K562 (cell line): Measurements from ENCODE around the gene MEF2C. TPM values are rescaled to one million over a fixed set of nuclear protein-coding genes. Genes with fewer than 3 reads are reported as not detected.

Experiments used
- ATAC-seq: fragments of 200-7000 bp; cut with Tn5 transposase; 3 replicates; pipeline ENCODE4 v1.9.1; 2020; ENCODE audit warnings: moderate library complexity
- BruUV-seq: library from RNA; stranded (reverse); fragments of 400-500 nt; replicated peaks from 2 replicates; lab custom pipeline; 2021; lab: Mats Ljungman, UMichigan
- CTCF ChIA-PET: fragments of 300-600 bp; formaldehyde crosslinking; extraction: SDS; loops from one replicate; lab custom pipeline; 2021; ENCODE audit warnings: low intra/inter-chr PET ratio; lab: Yijun Ruan, JAX
- POLR2A ChIA-PET: fragments of 300-600, 350-650 bp; sonication (Branson Sonifier 250); formaldehyde crosslinking; extraction: SDS; loops from one replicate; lab custom pipeline; 2021; ENCODE audit warnings: antibody characterized with exemption, inconsistent platforms; lab: Yijun Ruan, JAX
- DNase-seq, 4 experiments: peaks; one replicate each; pipeline versions ENCODE4 v3.0.0 to v3.0.0-alpha.2; 2011 to 2018; ENCODE audit warnings: low spot score in 3 of 4, mixed read lengths in 3 of 4; ENCODE audit errors: extremely low read depth in 1 of 4
- FAIRE-seq: peaks from 2 replicates; lab custom pipeline; 2011; peaks lifted over from hg19 to GRCh38; lab: Jason Lieb, UNC
- H2AFZ ChIP-seq: 2 replicates; pipeline ENCODE4 v1.6.0; 2011; ENCODE audit warnings: low read depth, low read length, control low read depth, inconsistent platforms
- H3K27ac ChIP-seq: fragments of 200-600 bp; 3 replicates; pipeline ENCODE4 v1.8.0; 2011; ENCODE audit warnings: low read depth, mild to moderate bottlenecking, control low read depth, inconsistent platforms, low read length, moderate library complexity, mixed read lengths; ENCODE audit errors: extremely low read depth
- H3K27me3 ChIP-seq, 2 experiments: fragments of 300-600 bp in 1 of 2; 2 replicates in 1 of 2; 3 replicates in 1 of 2; pipeline versions ENCODE4 v1.6.0 to v1.8.0; 2011; ENCODE audit warnings: inconsistent platforms in 2 of 2, low read length in 2 of 2, mild to moderate bottlenecking in 1 of 2, mixed read lengths in 1 of 2, moderate library complexity in 1 of 2; ENCODE audit not compliant: control insufficient read depth in 2 of 2, insufficient read depth in 2 of 2
- H3K36me3 ChIP-seq: fragments of 300-600 bp; 3 replicates; pipeline ENCODE4 v1.8.0; 2011; ENCODE audit warnings: mild to moderate bottlenecking, low read length, inconsistent platforms; ENCODE audit not compliant: control insufficient read depth, insufficient read depth
- H3K4me1 ChIP-seq, 2 experiments: fragments of 200-600 bp in 1 of 2; replicated peaks in 1 of 2; 2 replicates in 1 of 2; 3 replicates in 1 of 2; pipeline versions ENCODE4 v1.5.1 to v1.8.0; 2011; ENCODE audit warnings: inconsistent platforms in 2 of 2, low read length in 2 of 2, mild to moderate bottlenecking in 1 of 2, mixed read lengths in 1 of 2, moderate library complexity in 1 of 2; ENCODE audit not compliant: control insufficient read depth in 2 of 2, insufficient read depth in 2 of 2
- H3K4me2 ChIP-seq: 2 replicates; pipeline ENCODE4 v1.6.1; 2011; ENCODE audit warnings: low read length, control low read depth, inconsistent platforms, mixed read lengths; ENCODE audit not compliant: insufficient read depth
- H3K4me3 ChIP-seq: fragments of 200-600 bp; sonication (generic), shearing (Covaris generic); 2 replicates; pipeline ENCODE4 v1.5.1; 2016; ENCODE audit warnings: control low read depth, inconsistent platforms
- H3K79me2 ChIP-seq: fragments of 200-600 bp; 3 replicates; pipeline ENCODE4 v1.8.0; 2011; ENCODE audit warnings: low read length, inconsistent platforms; ENCODE audit not compliant: control insufficient read depth, insufficient read depth
- H3K9ac ChIP-seq, 2 experiments: 2 replicates each; pipeline versions ENCODE4 v1.6.0 to v1.6.1; 2011; ENCODE audit warnings: low read depth in 2 of 2, low read length in 2 of 2, control low read depth in 1 of 2, inconsistent platforms in 1 of 2, mild to moderate bottlenecking in 1 of 2, mixed read lengths in 1 of 2; ENCODE audit not compliant: insufficient read depth in 1 of 2
- H3K9me1 ChIP-seq: one replicate; pipeline ENCODE4 v1.6.0; 2011; ENCODE audit warnings: inconsistent platforms, mild to moderate bottlenecking, low read length, moderate library complexity; ENCODE audit not compliant: control insufficient read depth, insufficient read depth
- H3K9me3 ChIP-seq: replicated peaks from 2 replicates; pipeline ENCODE4 v1.5.1; 2011; ENCODE audit warnings: low read depth, low read length, inconsistent platforms; ENCODE audit not compliant: control insufficient read depth, insufficient read depth
- H4K20me1 ChIP-seq: replicated peaks from 2 replicates; pipeline ENCODE4 v1.6.1; 2011; ENCODE audit warnings: low read length, inconsistent platforms, mixed read lengths; ENCODE audit not compliant: control insufficient read depth, insufficient read depth
- CBFA2T2 ChIP-seq: fragments of 450-650 bp; conservative IDR thresholded peaks from 2 replicates; pipeline ENCODE4 v1.6.1; 2017; ENCODE audit warnings: mild to moderate bottlenecking
- CBX3 ChIP-seq, 2 experiments: IDR thresholded peaks; 1 replicate in 1 of 2; 2 replicates in 1 of 2; pipeline ENCODE4 v1.6.1; 2012; ENCODE audit warnings: inconsistent platforms in 2 of 2, low read length in 2 of 2, borderline replicate concordance in 1 of 2, control low read depth in 1 of 2
- HSF4 ChIP-seq: fragments of 250-450 bp; sonication (Bioruptor Pico); IDR thresholded peaks from 2 replicates; pipeline ENCODE4 v2.1.2; 2022; ENCODE audit warnings: mild to moderate bottlenecking, moderate library complexity, borderline replicate concordance
- SRSF1 ChIP-seq: fragments of 200-400 bp; formaldehyde crosslinking; IDR thresholded peaks from 2 replicates; pipeline ENCODE4 v1.6.1; 2017; ENCODE audit warnings: mild to moderate bottlenecking, low read depth, low read length, moderate library complexity
- ZNF282 ChIP-seq: sonication (generic); formaldehyde crosslinking; IDR thresholded peaks from 2 replicates; pipeline ENCODE4 v1.8.1; 2023; ENCODE audit warnings: missing genetic modification reagents
- WGBS: fragments of 100-300 bp; shearing (Covaris generic); methylation state at CpG from one replicate; pipeline ENCODE4 v1.1.6; 2016; ENCODE audit warnings: low coverage, mixed read lengths; ENCODE audit not compliant: insufficient coverage; ENCODE audit errors: missing lambda C conversion rate; 5-methylcytosine and 5-hydroxymethylcytosine counted together
- in situ Hi-C: fragments of 300-500 bp; cut with MboI; formaldehyde crosslinking; loops from 4 replicates; pipeline ENCODE4 v1.15.0; 2018; ENCODE audit warnings: inconsistent platforms, mixed read lengths
- intact Hi-C: fragments of 100-400 bp; cut with micrococcal nuclease; formaldehyde crosslinking; loops from 2 replicates; pipeline ENCODE4 v1.14.2; 2022
- polyA plus RNA-seq, 8 experiments: library from polyadenylated mRNA; depleted of rRNA in 4 of 8; stranded (reverse) in 5 of 8; unstranded in 3 of 8; fragments of >200 nt; fragmentation: Nextera tagmentation in 2 of 8; fragmentation: Illumina TruSeq in 1 of 8; extraction: Ambion mirVana in 2 of 8; extraction: Trizol in 1 of 8; gene quantifications; 2 replicates each; pipeline versions ENCODE4 v1.2.1 to v1.2.3, GENCODE V29; 2011 to 2014; ENCODE audit warnings: inconsistent platforms in 1 of 8, missing spikeins in 1 of 8
- total RNA-seq, 7 experiments: library from RNA; depleted of rRNA in 6 of 7; stranded (reverse); fragments of >200 nt in 6 of 7; fragmentation: Illumina TruSeq in 2 of 7; extraction: Trizol in 2 of 7; gene quantifications; 2 replicates each; pipeline versions ENCODE4 v1.2.1 to v1.2.3, GENCODE V29; 2011 to 2021; ENCODE audit warnings: low replicate concordance in 1 of 7
- TF ChIP-seq, protein P1 (sequence below): fragments of 250-450 bp; sonication (Bioruptor Pico); IDR thresholded peaks from 2 replicates; pipeline ENCODE4 v1.5.0; 2020; ENCODE audit warnings: mild to moderate bottlenecking
- TF ChIP-seq, protein P2 (sequence below): fragments of 450-650 bp; formaldehyde crosslinking; IDR thresholded peaks from 2 replicates; pipeline ENCODE4 v1.4.0; 2022; ENCODE audit warnings: missing genetic modification characterization
- TF ChIP-seq, protein P3 (sequence below): fragments of 450-650 bp; formaldehyde crosslinking; IDR thresholded peaks from 2 replicates; pipeline ENCODE4 v1.4.0; 2022; ENCODE audit warnings: mild to moderate bottlenecking, moderate library complexity

MEF2C gene
- total and polyA plus RNA-seq, 9 of the 15 experiments (the other 6 are each of a cell fraction or from before 2014, with no cell fraction given): 25.1 to 67.8 (median 58.3) TPM

DNA sequence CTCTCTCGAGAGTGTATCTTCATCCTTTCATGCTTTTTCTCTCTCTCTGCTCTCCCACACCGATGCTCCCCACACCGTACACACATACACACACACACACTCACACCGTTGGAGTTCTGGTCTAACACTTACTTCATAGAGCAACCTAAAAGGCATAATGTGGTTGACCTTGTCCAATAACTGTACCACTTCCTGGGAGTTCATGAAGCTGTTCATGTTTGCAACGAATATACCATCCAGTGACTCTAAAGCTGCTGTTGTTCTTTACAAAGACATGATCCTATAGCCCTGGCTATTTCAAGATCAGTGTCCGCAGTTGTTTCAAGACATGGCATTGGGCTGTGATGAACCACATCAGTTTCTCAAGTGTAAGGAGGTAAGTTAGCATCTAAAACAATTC is 10.0 kb downstream of the MEF2C start:
- FAIRE-seq: peak; percentile 11
- CTCF ChIA-PET: no interaction called here
- in situ Hi-C loops (no loop called here), intact Hi-C loops (no loop called here)
- H3K9me1 ChIP-seq: no peaks in the 10 kb centered on the region
- TF ChIP-seq, protein P1, sequence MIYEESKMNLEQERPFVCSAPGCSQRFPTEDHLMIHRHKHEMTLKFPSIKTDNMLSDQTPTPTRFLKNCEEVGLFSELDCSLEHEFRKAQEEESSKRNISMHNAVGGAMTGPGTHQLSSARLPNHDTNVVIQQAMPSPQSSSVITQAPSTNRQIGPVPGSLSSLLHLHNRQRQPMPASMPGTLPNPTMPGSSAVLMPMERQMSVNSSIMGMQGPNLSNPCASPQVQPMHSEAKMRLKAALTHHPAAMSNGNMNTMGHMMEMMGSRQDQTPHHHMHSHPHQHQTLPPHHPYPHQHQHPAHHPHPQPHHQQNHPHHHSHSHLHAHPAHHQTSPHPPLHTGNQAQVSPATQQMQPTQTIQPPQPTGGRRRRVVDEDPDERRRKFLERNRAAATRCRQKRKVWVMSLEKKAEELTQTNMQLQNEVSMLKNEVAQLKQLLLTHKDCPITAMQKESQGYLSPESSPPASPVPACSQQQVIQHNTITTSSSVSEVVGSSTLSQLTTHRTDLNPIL: no peak
- TF ChIP-seq ZNF282 (CRISPR knock-in tag): no peak
- TF ChIP-seq CBX3 (IDR thresholded peaks at IDR 0.05; ENCODE audit: borderline replicate concordance in 1 of 2, low read length in 2 of 2): no peak
- H3K9ac ChIP-seq: no peak overlapping the region
- peaks cover 6% of the 10 kb centered on the region; the same call in 2 of the 3 replicates for H3K36me3 ChIP-seq
- no peak overlapping the region for H3K27ac ChIP-seq
- no peak overlapping the region for H3K4me3 ChIP-seq
- DNase-seq: no peak
- H3K9me3 ChIP-seq: no peaks in the 10 kb centered on the region
- no peaks in the 10 kb centered on the region for H3K27me3 ChIP-seq
- POLR2A ChIA-PET: interaction anchor here (1.0 kb wide), 1 partner anchor 27 kb away, joined by 3 read pairs; no protein-coding TSS in a partner anchor
- WGBS: 47% methylated on average over 6 of the region's 6 CpGs
- H3K79me2 ChIP-seq: peaks cover 93% of the 10 kb centered on the region
- H3K4me1 ChIP-seq: peaks cover 0 to 2% of the 10 kb centered on the region in 2 experiments; a peak in 1 of 5 replicates
- no TSS peak for BruUV-seq
- H3K4me2 ChIP-seq: no peak overlapping the region
- no peak for ATAC-seq
- no peaks in the 10 kb centered on the region for H4K20me1 ChIP-seq
- H2AFZ ChIP-seq: no peak overlapping the region

DNA sequence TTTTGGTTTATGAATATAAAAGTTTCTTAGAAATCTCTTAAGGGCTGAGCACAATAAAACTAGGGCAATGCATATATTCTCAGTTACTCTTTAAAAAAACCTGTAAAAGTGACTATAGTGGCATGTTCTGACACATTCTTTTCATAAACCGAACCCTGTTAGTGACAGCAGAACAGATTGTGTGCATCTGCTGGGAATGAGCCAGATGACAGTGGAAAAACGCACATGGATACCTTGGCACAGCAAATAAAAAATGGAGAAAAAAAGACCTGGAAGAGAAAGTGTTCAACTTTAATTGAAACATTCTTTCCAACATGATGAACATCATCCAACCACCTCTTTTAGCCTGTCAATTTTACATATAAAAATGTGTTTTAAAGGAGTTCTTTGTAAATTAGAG is 12.7 kb downstream of the MEF2C start:
- POLR2A ChIA-PET: no interaction called here
- TF ChIP-seq, protein P2, sequence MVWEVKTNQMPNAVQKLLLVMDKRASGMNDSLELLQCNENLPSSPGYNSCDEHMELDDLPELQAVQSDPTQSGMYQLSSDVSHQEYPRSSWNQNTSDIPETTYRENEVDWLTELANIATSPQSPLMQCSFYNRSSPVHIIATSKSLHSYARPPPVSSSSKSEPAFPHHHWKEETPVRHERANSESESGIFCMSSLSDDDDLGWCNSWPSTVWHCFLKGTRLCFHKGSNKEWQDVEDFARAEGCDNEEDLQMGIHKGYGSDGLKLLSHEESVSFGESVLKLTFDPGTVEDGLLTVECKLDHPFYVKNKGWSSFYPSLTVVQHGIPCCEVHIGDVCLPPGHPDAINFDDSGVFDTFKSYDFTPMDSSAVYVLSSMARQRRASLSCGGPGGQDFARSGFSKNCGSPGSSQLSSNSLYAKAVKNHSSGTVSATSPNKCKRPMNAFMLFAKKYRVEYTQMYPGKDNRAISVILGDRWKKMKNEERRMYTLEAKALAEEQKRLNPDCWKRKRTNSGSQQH (CRISPR knock-in tag): no peak
- TF ChIP-seq CBFA2T2: no peak
- TF ChIP-seq HSF4 (CRISPR knock-in tag): no peak
- no peak for TF ChIP-seq SRSF1
- TF ChIP-seq, protein P3, sequence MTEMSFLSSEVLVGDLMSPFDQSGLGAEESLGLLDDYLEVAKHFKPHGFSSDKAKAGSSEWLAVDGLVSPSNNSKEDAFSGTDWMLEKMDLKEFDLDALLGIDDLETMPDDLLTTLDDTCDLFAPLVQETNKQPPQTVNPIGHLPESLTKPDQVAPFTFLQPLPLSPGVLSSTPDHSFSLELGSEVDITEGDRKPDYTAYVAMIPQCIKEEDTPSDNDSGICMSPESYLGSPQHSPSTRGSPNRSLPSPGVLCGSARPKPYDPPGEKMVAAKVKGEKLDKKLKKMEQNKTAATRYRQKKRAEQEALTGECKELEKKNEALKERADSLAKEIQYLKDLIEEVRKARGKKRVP: no peak
- TF ChIP-seq, all 486 proteins: peak for 0
- 56% methylated on average over 2 of the region's 2 CpGs for WGBS
- H4K20me1 ChIP-seq: no peaks in the 10 kb centered on the region
- no peak overlapping the region for H3K4me2 ChIP-seq
- no peak overlapping the region for H3K4me3 ChIP-seq
- no peaks in the 10 kb centered on the region for H3K4me1 ChIP-seq
- in situ Hi-C loops (no loop called here), intact Hi-C loops (no loop called here)
- ATAC-seq (no peak; the same call in 2 of the 3 replicates), FAIRE-seq (no peak), DNase-seq (no peak)
- H3K9ac ChIP-seq: no peak overlapping the region
- no peaks in the 10 kb centered on the region for H3K27me3 ChIP-seq
- no peaks in the 10 kb centered on the region for H3K9me3 ChIP-seq
- BruUV-seq: no TSS peak
- CTCF ChIA-PET: no interaction called here
- peaks cover 89% of the 10 kb centered on the region for H3K79me2 ChIP-seq
- H3K9me1 ChIP-seq: no peaks in the 10 kb centered on the region
- H3K36me3 ChIP-seq: peaks cover 6% of the 10 kb centered on the region; the same call in 2 of the 3 replicates
- H2AFZ ChIP-seq: no peak overlapping the region
- H3K27ac ChIP-seq: no peak overlapping the region
